Sigmoid colon (tissue), 7 donors: ENCODE results near the gene STK11. TPM values are rescaled to one million over a fixed set of nuclear protein-coding genes. Genes with fewer than 3 reads are reported as not detected.

ENCODE experiments used
- DNase-seq: peaks from one replicate; pipeline ENCODE4 v3.0.0-alpha.2; 2019
- H3K27ac ChIP-seq, 4 donors: fragments of 200-600 bp; sonication (generic); one replicate each; pipeline ENCODE4 v1.5.1; 2016 to 2019; ENCODE audit warnings: mild to moderate bottlenecking in 1 of 4
- H3K27me3 ChIP-seq, 3 donors: fragments of 200-600 bp; sonication (generic); one replicate each; pipeline ENCODE4 v1.5.1; 2019; ENCODE audit warnings: mild to moderate bottlenecking in 1 of 3
- H3K36me3 ChIP-seq, 4 donors: fragments of 200-600 bp; sonication (generic); one replicate each; pipeline ENCODE4 v1.5.1; 2016 to 2019
- H3K4me1 ChIP-seq, 4 donors: fragments of 200-600 bp; sonication (generic); one replicate each; pipeline ENCODE4 v1.5.1; 2017 to 2019
- H3K4me3 ChIP-seq, 4 donors: fragments of 200-600 bp; sonication (generic); one replicate each; pipeline ENCODE4 v1.5.1; 2017 to 2019; ENCODE audit warnings: mild to moderate bottlenecking in 2 of 4, moderate library complexity in 1 of 4
- H3K9me3 ChIP-seq, 4 donors: fragments of 200-600 bp in 3 of 4; sonication (generic) in 3 of 4; one replicate each; pipeline versions ENCODE4 v1.5.1 to v1.6.1; 2013 to 2019
- EP300 ChIP-seq, 4 donors: sonication (generic); formaldehyde crosslinking; IDR thresholded peaks; one replicate each; pipeline ENCODE4 v1.6.1; 2017; ENCODE audit warnings: antibody characterized with exemption in 4 of 4
- POLR2A ChIP-seq, 2 donors: fragments of 450-650 bp; IDR thresholded peaks; one replicate each; pipeline ENCODE4 v1.6.1; 2016; ENCODE audit warnings: antibody characterized with exemption in 2 of 2, mild to moderate bottlenecking in 2 of 2, moderate library complexity in 2 of 2
- POLR2AphosphoS5 ChIP-seq, 4 donors: sonication (generic); formaldehyde crosslinking; IDR thresholded peaks; one replicate each; pipeline ENCODE4 v1.6.1; 2017; ENCODE audit warnings: antibody characterized with exemption in 4 of 4
- WGBS, 2 donors: extraction: QIAGEN DNeasy Blood & Tissue Kit; methylation state at CpG; one replicate each; pipeline ENCODE4 v1.1.7; 2013; 5-methylcytosine and 5-hydroxymethylcytosine counted together
- intact Hi-C: fragments of 100-400 bp; cut with DNase I; formaldehyde crosslinking; loops from one replicate; pipeline ENCODE4 v1.15.1; 2023
- polyA plus RNA-seq, 3 donors: library from polyadenylated mRNA; stranded (reverse); fragments of 200-250 nt; gene quantifications; one replicate each; pipeline ENCODE4 v1.2.3, GENCODE V29; 2013
- total RNA-seq, 4 donors: library from RNA; depleted of rRNA; stranded (reverse); fragments of >200 nt; gene quantifications; one replicate each; pipeline ENCODE4 v1.1.0, GENCODE V29; 2016
- TF ChIP-seq, protein P1 (sequence below), 4 experiments: fragments of 450-650 bp in 3 of 4; fragments of 200-600 bp in 1 of 4; IDR thresholded peaks; one replicate each; pipeline ENCODE4 v1.5.1; 2016 to 2019; ENCODE audit warnings: antibody characterized with exemption in 4 of 4, mild to moderate bottlenecking in 3 of 4, moderate library complexity in 2 of 4
- donor health status: healthy with polysubstance abuse.
- donor health status: Bipolar disorder and iron deficiency.
- donor health status: healthy.

The STK11 gene
- total and polyA plus RNA-seq, 7 donors = 31.2 to 86.5 (median 41.8) TPM

DNA sequence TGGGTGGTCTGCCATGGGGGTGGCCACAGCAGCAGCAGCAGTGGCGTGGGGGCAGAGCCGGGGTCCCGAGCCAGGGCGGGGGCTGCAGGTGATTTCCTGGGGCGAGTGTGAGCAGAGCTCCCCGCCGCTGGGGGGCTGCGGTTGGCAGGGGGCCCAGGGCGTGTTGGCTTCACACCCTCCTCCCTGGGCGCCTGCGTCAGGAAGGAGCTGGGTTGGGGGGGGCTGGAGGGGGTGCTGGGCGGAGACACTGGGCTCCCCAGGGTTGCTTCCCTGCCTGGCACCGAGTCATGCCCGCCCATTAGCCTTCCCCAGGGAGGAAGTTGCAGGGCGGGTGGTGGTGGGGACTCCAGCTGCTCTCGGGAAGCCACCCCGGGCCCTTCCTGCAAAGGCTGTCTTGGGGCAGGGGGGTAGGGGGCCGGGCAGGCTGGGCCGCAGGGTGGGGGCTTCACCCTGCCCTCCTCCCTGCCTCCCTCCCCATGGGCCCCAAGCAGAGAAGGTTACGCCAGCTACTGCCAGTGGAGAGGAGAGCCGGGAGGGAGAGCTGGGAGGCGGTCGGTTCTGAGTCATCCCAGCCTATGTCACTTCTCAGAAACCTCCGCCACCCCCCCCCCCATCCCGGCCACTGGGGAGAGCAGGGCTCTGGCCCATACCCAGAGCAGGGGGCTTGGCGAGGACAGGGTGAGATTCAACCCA is 47.4 kb downstream of the STK11 start:
- Histone ChIP-seq H3K9me3 (no peaks in the 10 kb centered on the region), H3K4me3 (peak overlapping the region; percentile 75 to 96 (median 86)), H3K27ac (peak overlapping the region; percentile 96 to 100 (median 100)), H3K36me3 (peaks cover 20 to 56% (median 26%) of the 10 kb centered on the region in 4 donors), H3K27me3 (no peaks in the 10 kb centered on the region), H3K4me1 (peaks cover 12 to 69% (median 59%) of the 10 kb centered on the region in 4 donors)
- TF ChIP-seq, protein P1, sequence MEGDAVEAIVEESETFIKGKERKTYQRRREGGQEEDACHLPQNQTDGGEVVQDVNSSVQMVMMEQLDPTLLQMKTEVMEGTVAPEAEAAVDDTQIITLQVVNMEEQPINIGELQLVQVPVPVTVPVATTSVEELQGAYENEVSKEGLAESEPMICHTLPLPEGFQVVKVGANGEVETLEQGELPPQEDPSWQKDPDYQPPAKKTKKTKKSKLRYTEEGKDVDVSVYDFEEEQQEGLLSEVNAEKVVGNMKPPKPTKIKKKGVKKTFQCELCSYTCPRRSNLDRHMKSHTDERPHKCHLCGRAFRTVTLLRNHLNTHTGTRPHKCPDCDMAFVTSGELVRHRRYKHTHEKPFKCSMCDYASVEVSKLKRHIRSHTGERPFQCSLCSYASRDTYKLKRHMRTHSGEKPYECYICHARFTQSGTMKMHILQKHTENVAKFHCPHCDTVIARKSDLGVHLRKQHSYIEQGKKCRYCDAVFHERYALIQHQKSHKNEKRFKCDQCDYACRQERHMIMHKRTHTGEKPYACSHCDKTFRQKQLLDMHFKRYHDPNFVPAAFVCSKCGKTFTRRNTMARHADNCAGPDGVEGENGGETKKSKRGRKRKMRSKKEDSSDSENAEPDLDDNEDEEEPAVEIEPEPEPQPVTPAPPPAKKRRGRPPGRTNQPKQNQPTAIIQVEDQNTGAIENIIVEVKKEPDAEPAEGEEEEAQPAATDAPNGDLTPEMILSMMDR (IDR thresholded peaks at IDR 0.05) = peak in 2 of 4 experiments; percentile 23 to 24
- peak in 2 of 4 donors; percentile 17 to 62 for TF ChIP-seq EP300 (IDR thresholded peaks at IDR 0.05)
- no peak for TF ChIP-seq POLR2A (IDR thresholded peaks at IDR 0.05)
- TF ChIP-seq POLR2AphosphoS5 (IDR thresholded peaks at IDR 0.05) = peak; percentile 26 to 69 (median 60)
- peak; percentile 98 for DNase-seq
- intact Hi-C loops = no loop called here
- WGBS, 2 donors = 1 to 2% methylated on average over 26 of the region's 26 CpGs

- Histone ChIP-seq H3K4me3 (peak overlapping the region; percentile 75 to 96 (median 86)), H3K27me3 (no peaks in the 10 kb centered on the region), H3K9me3 (no peaks in the 10 kb centered on the region), H3K36me3 (peaks cover 20 to 59% (median 26%) of the 10 kb centered on the region in 4 donors), H3K27ac (peak overlapping the region; percentile 96 to 100 (median 100)), H3K4me1 (peaks cover 6 to 72% (median 62%) of the 10 kb centered on the region in 4 donors)
- intact Hi-C loops = no loop called here
- DNase-seq = no peak
- 40 to 48% methylated on average over 23 of the region's 23 CpGs for WGBS, 2 donors
- TF ChIP-seq, protein P1 (IDR thresholded peaks at IDR 0.05) = no peak
- TF ChIP-seq EP300 (IDR thresholded peaks at IDR 0.05) (peak in 3 of 4 donors; percentile 2 to 3 (median 2)), POLR2A (IDR thresholded peaks at IDR 0.05) (no peak), POLR2AphosphoS5 (IDR thresholded peaks at IDR 0.05) (no peak)
Measured at GRCh38 chr19:1253514-1254080, 48.0 kb downstream of the STK11 start.

DNA sequence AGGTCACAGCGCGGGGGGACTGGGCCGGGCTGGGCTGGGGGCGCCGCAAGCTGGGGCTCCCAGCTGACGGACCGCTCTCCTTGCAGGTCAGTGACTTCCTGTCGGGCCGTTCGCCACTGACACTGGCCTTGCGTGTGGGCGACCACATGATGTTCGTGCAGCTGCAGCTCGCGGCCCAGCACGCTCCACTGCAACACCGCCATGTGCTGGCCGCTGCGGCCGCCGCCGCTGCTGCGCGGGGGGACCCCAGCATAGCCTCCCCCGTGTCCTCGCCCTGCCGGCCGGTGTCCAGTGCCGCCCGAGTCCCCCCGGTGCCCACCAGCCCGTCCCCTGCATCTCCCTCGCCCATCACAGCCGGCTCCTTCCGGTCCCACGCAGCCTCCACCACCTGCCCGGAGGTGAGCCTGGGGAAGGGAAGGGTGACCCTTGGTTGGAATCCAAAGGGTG is 48.5 kb downstream of the STK11 start:
- Histone ChIP-seq H3K36me3 (peaks cover 20 to 59% (median 26%) of the 10 kb centered on the region in 4 donors), H3K4me1 (peaks cover 3 to 77% (median 67%) of the 10 kb centered on the region in 4 donors), H3K27me3 (no peaks in the 10 kb centered on the region), H3K27ac (peak overlapping the region; percentile 96 to 100 (median 100)), H3K9me3 (no peaks in the 10 kb centered on the region), H3K4me3 (peak overlapping the region; percentile 75 to 96 (median 86))
- DNase-seq = peak; percentile 90
- intact Hi-C loops = no loop called here
- TF ChIP-seq, protein P1 (IDR thresholded peaks at IDR 0.05) = no peak
- peak; percentile 38 to 80 (median 49) for TF ChIP-seq POLR2AphosphoS5 (IDR thresholded peaks at IDR 0.05)
- WGBS, 2 donors = 81 to 84% methylated on average over 37 of the region's 37 CpGs

DNA sequence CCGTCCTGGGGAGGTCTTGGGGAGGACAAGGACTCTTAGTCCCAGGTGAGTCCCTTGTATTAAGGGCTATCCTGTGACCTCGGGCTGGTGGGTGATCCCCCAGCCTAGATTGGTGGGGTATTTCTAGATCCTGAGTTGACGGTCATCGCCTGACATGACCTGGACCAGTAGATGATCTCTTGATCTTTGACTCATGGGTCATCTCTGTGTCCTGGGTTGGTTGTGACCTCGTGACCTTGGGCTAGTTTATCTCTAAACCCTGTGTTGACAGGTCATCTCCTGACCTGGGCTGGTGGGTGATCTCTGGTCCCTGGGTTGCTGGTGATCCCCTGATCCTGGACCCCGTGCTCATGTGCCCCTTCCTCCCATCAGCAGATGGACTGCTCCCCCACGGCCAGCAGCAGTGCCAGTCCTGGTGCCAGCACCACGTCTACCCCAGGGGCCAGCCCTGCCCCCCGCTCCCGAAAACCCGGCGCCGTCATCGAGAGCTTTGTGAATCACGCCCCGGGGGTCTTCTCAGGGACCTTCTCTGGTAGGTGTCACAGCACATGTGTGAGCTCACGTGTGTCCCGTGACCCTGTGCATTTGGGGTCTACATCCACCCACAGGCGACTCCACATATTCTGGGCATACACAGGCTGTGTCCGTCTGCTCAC is 49.1 kb downstream of the STK11 start:
- peak in 1 of 4 donors; percentile 3 for TF ChIP-seq POLR2AphosphoS5 (IDR thresholded peaks at IDR 0.05)
- no peak for TF ChIP-seq EP300 (IDR thresholded peaks at IDR 0.05)
- intact Hi-C loops = no loop called here
- H3K27ac ChIP-seq = peak overlapping the region; percentile 96 to 100 (median 100)
- no peaks in the 10 kb centered on the region for H3K27me3 ChIP-seq
- H3K36me3 ChIP-seq = peaks cover 20 to 59% (median 26%) of the 10 kb centered on the region in 4 donors
- WGBS, 2 donors = 84 to 90% methylated on average over 20 of the region's 20 CpGs
- peaks cover 3 to 83% (median 73%) of the 10 kb centered on the region in 4 donors for H3K4me1 ChIP-seq
- H3K4me3 ChIP-seq = peak overlapping the region in 2 of 4 donors; percentile 77 to 96
- no peak for DNase-seq
- no peaks in the 10 kb centered on the region for H3K9me3 ChIP-seq
